NOMO-1 (cell line): Measurements from ENCODE around the gene DNAH8.

ENCODE experiments used
- DNase-seq, 2 experiments: peaks; one replicate each; lab custom pipeline; 2025; ENCODE audit not compliant: unreplicated experiment in 2 of 2; lab: John Stamatoyannopoulos, UW

DNAH8 gene

DNA sequence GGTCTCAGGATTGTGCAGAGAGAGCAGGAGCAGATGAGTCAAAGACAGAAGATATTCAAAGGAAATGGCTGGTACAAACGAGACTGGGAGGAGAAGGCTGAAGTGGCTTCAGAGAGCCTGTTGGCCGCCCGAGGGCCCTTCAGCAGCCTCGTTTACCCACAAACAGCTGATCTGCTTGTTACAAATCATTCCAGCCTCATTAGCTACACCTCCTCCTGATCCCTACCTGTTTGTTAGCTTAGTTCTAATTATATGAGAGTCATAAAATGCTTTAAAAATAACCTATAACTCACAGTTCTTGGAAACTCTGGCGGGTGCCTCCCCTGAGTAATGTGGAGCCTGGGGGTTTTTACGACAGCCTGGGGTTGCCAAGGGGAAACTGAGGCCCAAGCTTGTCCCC lies 346.1 kb downstream of the DNAH8 start:
- DNase-seq, result no peak

- DNase-seq, result no peak
Measured at GRCh38 chr6:39061588-39061987, 346.5 kb downstream of the DNAH8 start.

DNA sequence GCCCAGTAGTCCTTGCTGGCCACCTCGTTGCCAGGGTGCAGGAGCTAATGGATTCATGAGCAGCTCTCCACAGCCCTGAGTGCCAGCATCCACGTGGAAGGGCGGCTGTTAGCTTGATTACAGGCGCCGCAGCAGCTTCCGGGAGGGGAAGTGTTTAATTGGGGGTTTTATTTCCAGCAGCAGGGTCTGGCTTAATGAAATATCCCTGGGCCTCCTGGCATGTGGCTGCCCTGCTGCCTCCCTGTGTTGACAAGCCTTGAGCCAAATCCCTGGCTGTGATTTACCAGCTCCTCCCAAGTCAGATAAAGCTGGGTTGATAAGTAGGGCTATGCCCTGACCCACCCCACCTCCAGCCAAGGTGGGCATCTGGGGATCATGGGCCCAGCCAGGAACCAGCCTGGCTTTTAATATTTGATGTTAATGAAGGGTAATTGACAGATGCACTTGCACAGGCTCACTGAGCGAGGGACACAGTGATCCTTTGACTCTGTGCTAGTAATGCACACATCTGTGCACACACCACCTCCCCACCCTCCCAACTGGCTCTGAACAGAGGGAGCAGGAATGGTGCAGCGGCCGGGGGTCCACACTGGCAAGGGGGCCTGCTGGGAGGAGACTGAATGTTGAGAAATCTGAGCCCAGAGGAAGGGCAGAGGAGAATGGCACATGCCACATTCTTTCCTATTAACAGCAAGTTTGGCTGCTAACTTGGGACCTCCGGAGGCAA lies 347.1 kb downstream of the DNAH8 start:
- no peak for DNase-seq

DNA sequence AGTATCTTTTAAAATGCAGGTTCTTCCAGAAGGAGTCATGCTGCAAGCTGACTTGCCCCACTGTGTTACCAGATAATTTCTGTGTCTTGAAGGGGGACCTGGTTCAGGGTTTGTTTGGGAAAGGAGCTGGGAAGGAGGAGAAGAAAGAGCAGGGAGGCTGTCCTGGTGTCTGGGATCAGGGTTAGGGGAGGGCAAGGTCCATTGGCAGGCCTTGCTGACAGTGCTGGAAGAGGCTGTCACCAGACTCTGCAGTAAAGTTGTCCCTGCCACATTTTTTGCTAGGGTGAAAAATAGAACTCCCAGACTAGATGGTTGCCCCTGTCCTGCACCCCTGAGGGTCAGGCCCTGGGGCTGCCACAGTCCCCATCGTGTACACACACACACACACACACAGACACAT lies 348.4 kb downstream of the DNAH8 start:
- no peak for DNase-seq

- no peak for DNase-seq
Measured at GRCh38 chr6:39065561-39065960, 350.4 kb downstream of the DNAH8 start.

GRCh38 chr6:39068391-39068790 lies 353.3 kb downstream of the DNAH8 start:
- no peak for DNase-seq

- DNase-seq, result no peak
Measured at GRCh38 chr6:39072830-39073229, 357.7 kb downstream of the DNAH8 start.

DNA sequence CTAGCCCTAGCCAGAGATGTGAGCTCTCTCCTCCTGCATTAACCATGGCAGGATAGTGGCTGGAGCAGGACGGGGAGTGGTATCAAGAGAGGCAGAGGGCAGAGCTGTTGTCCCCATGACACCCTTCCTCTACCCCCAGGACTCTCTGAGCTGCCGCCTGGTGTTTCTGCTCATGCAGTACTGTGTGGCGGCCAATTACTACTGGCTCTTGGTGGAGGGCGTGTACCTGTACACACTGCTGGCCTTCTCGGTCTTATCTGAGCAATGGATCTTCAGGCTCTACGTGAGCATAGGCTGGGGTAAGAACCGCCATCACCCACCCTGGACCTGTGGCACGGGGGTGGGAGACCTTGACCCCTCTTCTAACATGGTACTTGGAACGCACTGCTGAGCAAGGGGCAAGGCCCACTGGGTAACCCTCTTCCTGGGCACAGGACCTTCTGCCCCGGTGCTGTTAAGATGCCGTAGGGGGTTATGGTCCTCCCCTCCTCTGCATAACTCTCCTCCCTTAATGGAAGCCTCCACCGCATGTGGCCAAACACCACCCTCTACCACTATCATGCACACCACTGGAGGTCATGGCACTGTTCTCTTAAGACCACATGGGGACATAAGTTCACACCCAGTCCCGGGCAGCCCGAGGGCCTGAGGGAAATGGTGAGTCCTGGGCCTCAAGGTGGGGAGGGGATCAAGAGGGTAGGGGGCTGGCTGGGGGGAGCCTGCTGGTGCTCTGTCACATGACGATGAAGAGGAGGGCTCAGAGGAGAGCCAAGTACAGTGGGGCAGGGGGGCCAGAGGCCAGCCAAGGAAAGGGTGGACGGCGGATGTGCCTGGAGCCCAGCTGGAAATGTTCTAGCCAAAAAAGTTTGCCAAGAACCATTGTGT lies 358.6 kb downstream of the DNAH8 start:
- DNase-seq, result no peak

DNA sequence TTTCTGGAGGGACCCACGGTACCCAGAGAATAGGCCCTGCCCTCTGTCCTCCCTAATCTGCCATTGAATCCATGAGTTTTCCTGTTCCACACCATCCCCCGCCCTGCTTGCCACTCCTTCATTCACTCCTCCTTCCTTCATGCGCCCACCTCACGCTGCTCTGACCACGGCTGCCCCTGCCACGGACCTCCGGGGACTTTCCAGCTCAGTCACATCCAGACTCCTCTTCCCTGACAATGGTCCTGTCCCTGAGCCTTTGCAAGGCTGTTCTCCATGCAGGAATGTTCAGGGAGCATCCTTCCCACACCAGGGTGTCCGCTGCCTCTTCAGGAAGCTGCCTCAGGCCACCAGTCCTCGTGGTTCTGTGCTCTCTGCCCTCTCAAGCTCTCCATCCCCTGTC lies 359.4 kb downstream of the DNAH8 start:
- no peak for DNase-seq

- no peak for DNase-seq
Measured at GRCh38 chr6:39075010-39075686, 360.0 kb downstream of the DNAH8 start.

DNA sequence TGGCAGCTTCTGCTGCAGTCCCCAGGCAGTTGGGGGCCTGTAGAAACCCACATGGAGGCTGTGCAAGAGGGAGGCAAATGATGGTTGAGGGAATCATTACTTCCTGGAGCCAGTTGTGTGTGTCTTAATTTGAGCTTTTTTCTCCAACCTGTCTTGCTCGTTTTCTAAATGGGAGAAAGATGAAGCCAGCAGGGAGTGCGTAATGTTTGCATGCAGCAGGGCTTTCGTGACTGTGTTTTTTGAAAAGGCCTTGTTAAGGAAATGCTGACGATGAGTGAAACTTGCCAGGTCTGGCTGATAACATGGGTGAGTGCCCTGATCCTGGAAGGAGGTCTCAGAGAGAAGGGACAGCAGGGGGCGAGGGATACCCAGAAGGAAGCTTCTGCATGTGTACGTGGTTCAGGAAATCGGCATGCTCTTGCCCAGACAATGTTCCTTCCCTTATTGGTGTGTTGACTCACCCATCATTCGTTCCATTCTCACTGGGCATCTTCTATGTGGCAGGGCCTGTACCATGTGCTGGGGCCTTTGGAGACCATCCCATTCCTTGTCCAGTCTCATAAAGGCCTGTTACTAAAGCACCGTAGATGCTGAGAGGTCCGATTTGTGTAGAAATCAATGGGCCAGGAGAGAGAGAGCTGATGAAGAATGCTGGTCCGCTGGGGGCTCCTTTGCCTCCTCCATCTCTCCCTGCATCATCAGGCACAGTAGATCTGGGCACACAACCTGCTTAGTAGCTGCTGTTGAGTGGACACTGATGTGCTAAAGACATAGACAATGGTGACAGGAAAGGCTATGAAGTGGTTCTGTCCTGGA lies 360.9 kb downstream of the DNAH8 start:
- no peak for DNase-seq

DNA sequence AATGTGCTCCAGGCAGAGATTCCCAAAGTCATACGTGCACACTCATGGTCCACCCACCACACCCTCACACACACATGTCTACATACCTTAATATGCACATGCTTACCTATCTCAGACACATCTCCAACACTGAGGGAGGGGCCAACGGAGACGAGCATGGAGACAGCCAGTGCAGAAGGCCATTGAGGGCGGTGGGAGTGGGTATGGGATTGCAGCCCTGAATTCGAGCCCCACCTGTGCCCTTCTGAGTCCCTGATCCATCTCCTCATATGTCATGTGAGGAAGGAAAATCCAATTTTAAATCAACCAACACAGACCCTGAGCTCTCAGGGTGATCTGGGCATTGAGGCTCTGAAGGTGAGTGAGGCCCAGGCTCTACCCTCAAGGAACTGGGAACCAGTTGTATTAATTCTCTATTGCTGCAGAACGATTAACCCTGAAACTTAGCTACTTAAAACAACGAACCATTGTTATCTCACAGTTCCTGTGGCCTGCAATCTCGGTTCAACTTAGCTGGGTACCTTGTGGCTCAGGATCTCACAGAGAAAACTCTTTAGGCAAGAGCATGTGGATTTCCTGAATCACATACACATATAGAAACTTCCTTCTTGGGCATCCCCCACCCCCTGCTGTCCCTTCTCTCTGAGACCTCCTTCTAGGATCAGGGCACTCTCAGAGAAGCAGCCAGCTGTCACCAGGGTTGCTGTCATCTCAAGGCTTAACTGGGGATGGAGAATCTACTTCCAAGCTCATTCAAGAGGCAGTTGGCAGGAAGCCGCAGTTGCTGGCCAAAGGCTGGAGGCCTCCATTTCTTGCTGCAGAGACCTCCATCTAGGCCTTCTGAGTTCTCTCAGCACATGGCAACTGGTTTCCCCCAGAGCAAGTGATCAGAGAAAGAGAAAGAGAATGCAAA lies 361.8 kb downstream of the DNAH8 start:
- no peak for DNase-seq

- DNase-seq, result no peak
Measured at GRCh38 chr6:39077882-39078594, 362.9 kb downstream of the DNAH8 start.

GRCh38 chr6:39078695-39079094 lies 363.6 kb downstream of the DNAH8 start:
- no peak for DNase-seq

- no peak for DNase-seq
Measured at GRCh38 chr6:39079197-39080125, 364.4 kb downstream of the DNAH8 start.
